IMR-90 (cell line): ENCODE results near the gene IGSF8. TPM values are rescaled to one million over a fixed set of nuclear protein-coding genes. Genes with fewer than 3 reads are reported as not detected.

Experiments used
- ATAC-seq: fragments of 200-7000 bp; cut with Tn5 transposase; 2 replicates; pipeline ENCODE4 v1.9.1; 2020; ENCODE audit warnings: low read depth, mild to moderate bottlenecking, moderate library complexity
- BruUV-seq: library from RNA; stranded (reverse); fragments of 400-500 nt; replicated peaks from 2 replicates; lab custom pipeline; 2021; lab: Mats Ljungman, UMichigan
- CTCF ChIA-PET: fragments of 300-600 bp; formaldehyde crosslinking; extraction: SDS; loops from one replicate; lab custom pipeline; 2021; ENCODE audit warnings: antibody characterized with exemption; lab: Yijun Ruan, JAX
- POLR2A ChIA-PET: fragments of 300-600 bp; sonication (Branson Sonifier 250); formaldehyde crosslinking; loops from one replicate; lab custom pipeline; 2022; ENCODE audit warnings: antibody characterized with exemption; ENCODE audit not compliant: unreplicated experiment; lab: Charles Lee
- DNase-seq: peaks from one replicate; pipeline ENCODE4 v3.0.0; 2013
- H2AFZ ChIP-seq: replicated peaks from 2 replicates; pipeline ENCODE3; 2013; ENCODE audit warnings: low read length, mild to moderate bottlenecking; ENCODE audit not compliant: poor library complexity
- H2AK5ac ChIP-seq: 2 replicates; pipeline ENCODE4 v1.6.1; 2013; ENCODE audit warnings: low read depth, low read length, inconsistent platforms
- H2AK9ac ChIP-seq: replicated peaks from 2 replicates; pipeline ENCODE3; 2013; ENCODE audit warnings: mild to moderate bottlenecking, low read depth, low read length, moderate library complexity; ENCODE audit not compliant: poor library complexity
- H2BK120ac ChIP-seq: 2 replicates; pipeline ENCODE4 v1.6.1; 2013; ENCODE audit warnings: low read depth, low read length, inconsistent platforms
- H2BK15ac ChIP-seq: 3 replicates; pipeline ENCODE4 v1.6.1; 2013; ENCODE audit warnings: low read depth, low read length, inconsistent platforms
- H2BK20ac ChIP-seq: 2 replicates; pipeline ENCODE4 v1.6.1; 2013; ENCODE audit warnings: low read depth, mild to moderate bottlenecking, inconsistent platforms, low read length, moderate library complexity
- H2BK5ac ChIP-seq: 2 replicates; pipeline ENCODE4 v1.6.1; 2013; ENCODE audit warnings: mild to moderate bottlenecking, low read depth, low read length, inconsistent platforms; ENCODE audit not compliant: poor library complexity, severe bottlenecking
- H3K14ac ChIP-seq: replicated peaks from 2 replicates; pipeline ENCODE4 v1.6.1; 2013; ENCODE audit warnings: low read depth, low read length, inconsistent platforms
- H3K18ac ChIP-seq: 2 replicates; pipeline ENCODE4 v1.6.1; 2013; ENCODE audit warnings: low read depth, low read length, control low read depth
- H3K23ac ChIP-seq: 2 replicates; pipeline ENCODE4 v1.6.1; 2013; ENCODE audit warnings: low read depth, low read length, inconsistent platforms
- H3K27ac ChIP-seq: 2 replicates; pipeline ENCODE4 v1.5.1; 2013; ENCODE audit warnings: mild to moderate bottlenecking, control low read depth, low read length; ENCODE audit not compliant: insufficient read depth
- H3K27me3 ChIP-seq: 2 replicates; pipeline ENCODE4 v1.6.1; 2013; ENCODE audit warnings: low read length; ENCODE audit not compliant: control insufficient read depth, insufficient read depth
- H3K36me3 ChIP-seq: 2 replicates; pipeline ENCODE4 v1.6.1; 2013; ENCODE audit warnings: low read length, mixed read lengths; ENCODE audit not compliant: control insufficient read depth, insufficient read depth
- H3K4ac ChIP-seq: 2 replicates; pipeline ENCODE4 v1.6.1; 2013; ENCODE audit warnings: low read depth, low read length, inconsistent platforms
- H3K4me1 ChIP-seq: 2 replicates; pipeline ENCODE4 v1.6.1; 2013; ENCODE audit warnings: low read length, mixed read lengths; ENCODE audit not compliant: control insufficient read depth, insufficient read depth
- H3K4me2 ChIP-seq: 2 replicates; pipeline ENCODE4 v1.6.1; 2013; ENCODE audit warnings: low read depth, mild to moderate bottlenecking, control low read depth, low read length, moderate library complexity
- H3K4me3 ChIP-seq: 2 replicates; pipeline ENCODE4 v1.5.1; 2013; ENCODE audit warnings: low read depth, mild to moderate bottlenecking, control low read depth, low read length, moderate library complexity; ENCODE audit not compliant: insufficient read depth
- H3K56ac ChIP-seq: 2 replicates; pipeline ENCODE4 v1.6.1; 2013; ENCODE audit warnings: low read length, inconsistent platforms; ENCODE audit not compliant: insufficient read depth; ENCODE audit errors: extremely low read depth
- H3K79me1 ChIP-seq, 2 experiments: 2 replicates each; pipeline ENCODE4 v1.6.1; 2013; ENCODE audit warnings: low read length in 2 of 2, inconsistent platforms in 1 of 2, low read depth in 1 of 2
- H3K9ac ChIP-seq: 2 replicates; pipeline ENCODE4 v1.6.1; 2013; ENCODE audit warnings: low read depth, low read length, control low read depth
- H3K9me1 ChIP-seq: 2 replicates; pipeline ENCODE4 v1.6.1; 2013; ENCODE audit warnings: low read length, inconsistent platforms; ENCODE audit not compliant: insufficient read depth
- H3K9me3 ChIP-seq: 2 replicates; pipeline ENCODE4 v1.6.1; 2013; ENCODE audit warnings: low read length; ENCODE audit not compliant: control insufficient read depth, insufficient read depth
- H4K20me1 ChIP-seq: 2 replicates; pipeline ENCODE4 v1.6.1; 2013; ENCODE audit warnings: low read length, inconsistent platforms; ENCODE audit not compliant: insufficient read depth
- H4K5ac ChIP-seq: 2 replicates; pipeline ENCODE4 v1.6.1; 2013; ENCODE audit warnings: mild to moderate bottlenecking, low read depth, low read length, control low read depth
- H4K8ac ChIP-seq, 2 experiments: 2 replicates each; pipeline ENCODE4 v1.6.1; 2013; ENCODE audit warnings: low read depth in 2 of 2, low read length in 2 of 2, control low read depth in 1 of 2, inconsistent platforms in 1 of 2
- H4K91ac ChIP-seq: 2 replicates; pipeline ENCODE4 v1.6.1; 2013; ENCODE audit warnings: low read depth, low read length, inconsistent platforms; ENCODE audit not compliant: insufficient read depth
- CTCF ChIP-seq: conservative IDR thresholded peaks from 2 replicates; pipeline ENCODE4 v1.5.1; 2012; ENCODE audit warnings: mild to moderate bottlenecking, low read depth, low read length, improper control_type of control experiment
- FOS ChIP-seq: fragments of 150-350 bp; IDR thresholded peaks from 2 replicates; pipeline ENCODE4 v1.6.1; 2016; ENCODE audit warnings: low read depth, low read length
- MAFK ChIP-seq: IDR thresholded peaks from 2 replicates; pipeline ENCODE4 v1.6.1; 2012; ENCODE audit warnings: low read depth, low read length, improper control_type of control experiment
- MAZ ChIP-seq: IDR thresholded peaks from 2 replicates; pipeline ENCODE4 v1.6.1; 2012; ENCODE audit warnings: low read depth, mild to moderate bottlenecking, low read length, improper control_type of control experiment, moderate library complexity, borderline replicate concordance
- MXI1 ChIP-seq: IDR thresholded peaks from 2 replicates; pipeline ENCODE4 v1.6.1; 2012; ENCODE audit warnings: low read depth, mild to moderate bottlenecking, low read length, moderate library complexity, borderline replicate concordance
- NFE2L2 ChIP-seq: fragments of 150-350 bp; IDR thresholded peaks from 2 replicates; pipeline ENCODE4 v1.6.1; 2016; ENCODE audit warnings: low read depth, mild to moderate bottlenecking, low read length
- RAD21 ChIP-seq: IDR thresholded peaks from 2 replicates; pipeline ENCODE4 v1.6.1; 2012; ENCODE audit warnings: low read length, improper control_type of control experiment
- RCOR1 ChIP-seq: IDR thresholded peaks from 2 replicates; pipeline ENCODE4 v1.6.1; 2012; ENCODE audit warnings: mild to moderate bottlenecking, low read length, improper control_type of control experiment; ENCODE audit not compliant: insufficient replicate concordance
- RFX5 ChIP-seq: IDR thresholded peaks from 2 replicates; pipeline ENCODE4 v1.8.0; 2012; ENCODE audit warnings: low read depth, mild to moderate bottlenecking, low read length, moderate library complexity
- SMC3 ChIP-seq: fragments of 150-350 bp; IDR thresholded peaks from 2 replicates; pipeline ENCODE4 v1.6.1; 2016; ENCODE audit warnings: low read depth, mild to moderate bottlenecking, antibody characterized with exemption, low read length, moderate library complexity
- WGBS, 2 experiments: methylation state at CpG; one replicate each; pipeline versions ENCODE4 v1.1.5 to v1.1.7; 2013; ENCODE audit warnings: missing lambda C conversion rate in 2 of 2; ENCODE audit not compliant: insufficient read length in 1 of 2; ENCODE audit errors: extremely low coverage in 2 of 2; 5-methylcytosine and 5-hydroxymethylcytosine counted together
- dilution Hi-C: fragments of 300-500 bp; cut with HindIII; formaldehyde crosslinking; loops from one replicate; pipeline ENCODE4 v1.14.3; 2018; ENCODE audit warnings: low sequenced_read_pairs; ENCODE audit not compliant: unreplicated experiment
- in situ Hi-C: fragments of 300-500 bp; cut with MboI; formaldehyde crosslinking; loops from 3 replicates; pipeline ENCODE4 v1.14.3; 2019; ENCODE audit warnings: low sequenced_read_pairs, inconsistent platforms, mixed read lengths
- intact Hi-C: fragments of 100-400 bp; cut with micrococcal nuclease; formaldehyde crosslinking; loops from 2 replicates; pipeline ENCODE4 v1.10.0; 2022
- polyA plus RNA-seq, 3 experiments: library from polyadenylated mRNA; depleted of rRNA; stranded (reverse); fragments of >200 nt; gene quantifications; 2 replicates each; pipeline ENCODE4 v1.2.3, GENCODE V29; 2012; ENCODE audit warnings: low replicate concordance in 1 of 3
- total RNA-seq: library from RNA; depleted of rRNA; stranded (reverse); fragments of >200 nt; gene quantifications from 2 replicates; pipeline ENCODE4 v1.2.3, GENCODE V29; 2012
- TF ChIP-seq, protein P1 (sequence below): fragments of 150-350 bp; IDR thresholded peaks from 2 replicates; pipeline ENCODE4 v1.6.1; 2016; ENCODE audit warnings: low read depth, mild to moderate bottlenecking, low read length, moderate library complexity, borderline replicate concordance

The IGSF8 gene
- total and polyA plus RNA-seq, 2 of the 4 experiments (the other 2 are of a cell fraction): 8.8 to 25.2 TPM

- H3K23ac ChIP-seq: no peak overlapping the region
- no peaks in the 10 kb centered on the region for H4K20me1 ChIP-seq
- no TSS peak for BruUV-seq
- no peak overlapping the region for H4K8ac ChIP-seq
- ChIA-PET CTCF (interaction anchor here (0.6 to 2.0 kb wide), 2 partner anchors 10 to 20 kb away, joined by 3 to 7 read pairs; no protein-coding TSS in a partner anchor), POLR2A (no interaction called here)
- ATAC-seq (no peak), DNase-seq (no peak)
- H2BK120ac ChIP-seq: no peak overlapping the region
- no peak overlapping the region for H3K4ac ChIP-seq
- H4K91ac ChIP-seq: no peak overlapping the region
- intact Hi-C loops: no loop called here
- no peaks in the 10 kb centered on the region; the same call in 1 of the 2 replicates for H3K9me3 ChIP-seq
- peaks cover 2% of the 10 kb centered on the region; the same call in 1 of the 2 replicates for H3K4me1 ChIP-seq
- no peak overlapping the region for H2AFZ ChIP-seq
- 80% methylated on average over 1 of the region's 3 CpGs; no CpG with 5 or more reads in 1 of the 2 experiments for WGBS, 2 experiments
- H3K36me3 ChIP-seq: no peaks in the 10 kb centered on the region
- no peak overlapping the region for H2BK15ac ChIP-seq
- H3K14ac ChIP-seq: no peak overlapping the region
- no peak overlapping the region for H3K9ac ChIP-seq
- no peaks in the 10 kb centered on the region for H3K9me1 ChIP-seq
- no peak overlapping the region for H2AK9ac ChIP-seq
- no peak for TF ChIP-seq MAZ
- no peak for TF ChIP-seq SMC3
- no peak for TF ChIP-seq RAD21
- TF ChIP-seq MXI1: no peak
- TF ChIP-seq RFX5: no peak
- TF ChIP-seq, protein P1, sequence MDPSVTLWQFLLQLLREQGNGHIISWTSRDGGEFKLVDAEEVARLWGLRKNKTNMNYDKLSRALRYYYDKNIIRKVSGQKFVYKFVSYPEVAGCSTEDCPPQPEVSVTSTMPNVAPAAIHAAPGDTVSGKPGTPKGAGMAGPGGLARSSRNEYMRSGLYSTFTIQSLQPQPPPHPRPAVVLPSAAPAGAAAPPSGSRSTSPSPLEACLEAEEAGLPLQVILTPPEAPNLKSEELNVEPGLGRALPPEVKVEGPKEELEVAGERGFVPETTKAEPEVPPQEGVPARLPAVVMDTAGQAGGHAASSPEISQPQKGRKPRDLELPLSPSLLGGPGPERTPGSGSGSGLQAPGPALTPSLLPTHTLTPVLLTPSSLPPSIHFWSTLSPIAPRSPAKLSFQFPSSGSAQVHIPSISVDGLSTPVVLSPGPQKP: no peak
- no peak for TF ChIP-seq NFE2L2
- TF ChIP-seq MAFK: no peak
- TF ChIP-seq CTCF: no peak
- TF ChIP-seq RCOR1: no peak
- TF ChIP-seq FOS: no peak
- H2AK5ac ChIP-seq: no peak overlapping the region
- no peak overlapping the region for H3K4me2 ChIP-seq
- no peaks in the 10 kb centered on the region for H3K79me1 ChIP-seq
- H3K27ac ChIP-seq: no peak overlapping the region
- H3K27me3 ChIP-seq: peaks cover 57% of the 10 kb centered on the region
- no peak overlapping the region for H2BK20ac ChIP-seq
- in situ Hi-C loops: no loop called here
- H3K56ac ChIP-seq: no peak overlapping the region
- H4K5ac ChIP-seq: no peak overlapping the region
- dilution Hi-C loops: no loop called here
- H3K4me3 ChIP-seq: no peak overlapping the region
- H2BK5ac ChIP-seq: no peak overlapping the region
- H3K18ac ChIP-seq: no peak overlapping the region
Observed at GRCh38 chr1:160076295-160076694, 22.1 kb downstream of the IGSF8 start.
